ENCODE data around the gene EFCAB12.

The EFCAB12 gene

GRCh38 chr3:129428376-129429079 is at the start of gene EFCAB12:
EFCAB12 (minus strand) TSS chr3:129428636; CDS start chr3:129428488, 148 bp downstream.
- peak; percentile 81 for DNase-seq (ENCODE audit: low read depth)

- no peak for DNase-seq (ENCODE audit: low read depth)
These were observed 48.1 kb upstream of the EFCAB12 start for GRCh38 chr3:129476586-129476985.

GRCh38 chr3:129475863-129476262 is 47.4 kb upstream of the EFCAB12 start:
- DNase-seq (ENCODE audit: low read depth): no peak

- DNase-seq (ENCODE audit: low read depth): no peak
These were observed 46.8 kb upstream of the EFCAB12 start for GRCh38 chr3:129474984-129475804.

GRCh38 chr3:129473769-129474152 is 45.3 kb upstream of the EFCAB12 start:
- no peak for DNase-seq (ENCODE audit: low read depth)

- DNase-seq (ENCODE audit: low read depth): no peak
These were observed 44.8 kb upstream of the EFCAB12 start for GRCh38 chr3:129473067-129473768.

- no peak for DNase-seq (ENCODE audit: low read depth)
These were observed 42.4 kb upstream of the EFCAB12 start for GRCh38 chr3:129470861-129471260.

GRCh38 chr3:129469026-129469425 is 40.6 kb upstream of the EFCAB12 start:
- DNase-seq (ENCODE audit: low read depth): no peak

- DNase-seq (ENCODE audit: low read depth): no peak
These were observed 39.5 kb upstream of the EFCAB12 start for GRCh38 chr3:129467932-129468331.

GRCh38 chr3:129463716-129464115 is 35.3 kb upstream of the EFCAB12 start:
- no peak for DNase-seq (ENCODE audit: low read depth)

GRCh38 chr3:129463094-129463493 is 34.7 kb upstream of the EFCAB12 start:
- DNase-seq (ENCODE audit: low read depth): no peak

- no peak for DNase-seq (ENCODE audit: low read depth)
These were observed 34.0 kb upstream of the EFCAB12 start for GRCh38 chr3:129462361-129462968.

- no peak for DNase-seq (ENCODE audit: low read depth)
These were observed 33.2 kb upstream of the EFCAB12 start for GRCh38 chr3:129461461-129462146.

- no peak for DNase-seq (ENCODE audit: low read depth)
These were observed 32.6 kb upstream of the EFCAB12 start for GRCh38 chr3:129461022-129461421.

- DNase-seq (ENCODE audit: low read depth): no peak
These were observed 32.1 kb upstream of the EFCAB12 start for GRCh38 chr3:129460572-129460971.

- no peak for DNase-seq (ENCODE audit: low read depth)
These were observed 31.7 kb upstream of the EFCAB12 start for GRCh38 chr3:129460155-129460554.

- no peak for DNase-seq (ENCODE audit: low read depth)
These were observed 25.3 kb upstream of the EFCAB12 start for GRCh38 chr3:129453732-129454131.

- no peak for DNase-seq (ENCODE audit: low read depth)
These were observed 21.1 kb upstream of the EFCAB12 start for GRCh38 chr3:129449279-129450115.

- no peak for DNase-seq (ENCODE audit: low read depth)
These were observed 19.9 kb upstream of the EFCAB12 start for GRCh38 chr3:129448186-129448895.

- DNase-seq (ENCODE audit: low read depth): no peak
These were observed 18.5 kb upstream of the EFCAB12 start for GRCh38 chr3:129446926-129447325.

Data from activated T-helper 9 cell treated with anti-CD3 and anti-CD28 coated beads, Interleukin-2, amount 50 U/mL, for 16 hours (primary cell).